GM23338 (cell line): ENCODE data around the gene CASQ2. TPM values are rescaled to one million over a fixed set of nuclear protein-coding genes. Genes with fewer than 3 reads are reported as not detected.
A peak's percentile ranks its signal among the peaks of the same experiment; 100 is the strongest.

Experiments
- ATAC-seq: fragments of 200-7000 bp; cut with Tn5 transposase; 3 replicates; pipeline ENCODE4 v1.9.1; 2020
- DNase-seq: peaks from one replicate; pipeline ENCODE4 v3.0.0-alpha.2; 2015; ENCODE audit warnings: low spot score
- H2AFZ ChIP-seq: fragments of 200-600 bp; sonication (generic); 2 replicates; pipeline ENCODE4 v1.8.0; 2016; ENCODE audit warnings: antibody characterized with exemption, mild to moderate bottlenecking, moderate library complexity
- H3F3A ChIP-seq: fragments of 200-600 bp; sonication (generic); replicated peaks from 2 replicates; pipeline ENCODE4 v1.8.0; 2017; ENCODE audit warnings: antibody characterized with exemption, mixed run types, low read depth
- H3K27ac ChIP-seq: fragments of 200-600 bp; sonication (generic); 2 replicates; pipeline ENCODE4 v1.6.1; 2016; ENCODE audit warnings: low read depth
- H3K27me3 ChIP-seq: fragments of 200-600 bp; sonication (generic); 2 replicates; pipeline ENCODE4 v1.8.0; 2016; ENCODE audit warnings: mild to moderate bottlenecking, mixed run types, moderate library complexity; ENCODE audit not compliant: insufficient read depth
- H3K36me3 ChIP-seq: fragments of 200-600 bp; sonication (generic); 2 replicates; pipeline ENCODE4 v1.8.0; 2016; ENCODE audit warnings: mild to moderate bottlenecking; ENCODE audit not compliant: insufficient read depth
- H3K4me1 ChIP-seq: fragments of 200-600 bp; sonication (generic); 2 replicates; pipeline ENCODE4 v1.8.0; 2016; ENCODE audit warnings: mild to moderate bottlenecking, moderate library complexity; ENCODE audit not compliant: insufficient read depth
- H3K4me2 ChIP-seq: fragments of 200-600 bp; sonication (generic); 2 replicates; pipeline ENCODE4 v1.7.1; 2017; ENCODE audit warnings: mixed run types
- H3K4me3 ChIP-seq: fragments of 200-600 bp; sonication (generic); 2 replicates; pipeline ENCODE4 v1.6.1; 2016; ENCODE audit warnings: mixed run types
- H3K79me2 ChIP-seq: fragments of 200-600 bp; sonication (generic); replicated peaks from 2 replicates; pipeline ENCODE4 v1.8.0; 2017; ENCODE audit warnings: mild to moderate bottlenecking; ENCODE audit not compliant: insufficient read depth
- H3K9me2 ChIP-seq: fragments of 200-600 bp; sonication (generic); 2 replicates; pipeline ENCODE4 v1.8.0; 2017; ENCODE audit not compliant: insufficient read depth
- H4K20me1 ChIP-seq: fragments of 200-600 bp; sonication (generic); replicated peaks from 2 replicates; pipeline ENCODE4 v1.8.0; 2017; ENCODE audit warnings: mild to moderate bottlenecking; ENCODE audit not compliant: insufficient read depth
- H3K27ac Mint-ChIP-seq: 2 replicates; pipeline ENCODE4 v1.8.0; 2020; ENCODE audit warnings: inconsistent platforms, mild to moderate bottlenecking, moderate library complexity, mixed read lengths
- H3K27me3 Mint-ChIP-seq: 3 replicates; pipeline ENCODE4 v1.8.0; 2022; ENCODE audit warnings: low read depth, mild to moderate bottlenecking, moderate library complexity, mixed read lengths, inconsistent platforms; ENCODE audit not compliant: insufficient read depth, poor library complexity
- H3K36me3 Mint-ChIP-seq: 3 replicates; pipeline ENCODE4 v1.8.0; 2021; ENCODE audit warnings: low read depth, mild to moderate bottlenecking, inconsistent platforms, moderate library complexity, mixed read lengths
- H3K4me1 Mint-ChIP-seq: 3 replicates; pipeline ENCODE4 v1.8.0; 2020; ENCODE audit warnings: mild to moderate bottlenecking, inconsistent platforms, mixed read lengths
- H3K4me3 Mint-ChIP-seq: 3 replicates; pipeline ENCODE4 v1.8.0; 2021; ENCODE audit warnings: moderate library complexity, mild to moderate bottlenecking, inconsistent platforms, mixed read lengths
- H3K9me3 Mint-ChIP-seq: 3 replicates; pipeline ENCODE4 v1.8.0; 2020; ENCODE audit warnings: moderate library complexity, mild to moderate bottlenecking, inconsistent platforms, mixed read lengths
- ETS1 ChIP-seq: IDR thresholded peaks from 2 replicates; pipeline ENCODE4 v1.6.1; 2016; ENCODE audit warnings: antibody characterized with exemption
- EZH2phosphoT487 ChIP-seq: fragments of 200-600 bp; sonication (generic); IDR thresholded peaks from one replicate; pipeline ENCODE4 v1.8.1; 2018; ENCODE audit warnings: antibody characterized with exemption; ENCODE audit not compliant: unreplicated experiment
- JUNB ChIP-seq: IDR thresholded peaks from one replicate; pipeline ENCODE4 v1.6.1; 2016; ENCODE audit warnings: antibody characterized with exemption; ENCODE audit not compliant: unreplicated experiment
- NANOG ChIP-seq: IDR thresholded peaks from 2 replicates; pipeline ENCODE4 v1.6.1; 2016; ENCODE audit warnings: antibody characterized with exemption, borderline replicate concordance
- ZNF331 ChIP-seq: fragments of 250-450 bp; sonication (Bioruptor Pico); IDR thresholded peaks from 2 replicates; pipeline ENCODE4 v1.5.0; 2020; ENCODE audit warnings: low read depth, mild to moderate bottlenecking, moderate library complexity
- polyA plus RNA-seq: library from polyadenylated mRNA; unstranded; fragments of >200 nt; fragmentation: Nextera tagmentation; extraction: Ambion mirVana; gene quantifications from 2 replicates; pipeline ENCODE4 v1.2.1, GENCODE V29; 2016
- total RNA-seq: library from RNA; depleted of rRNA; stranded (reverse); fragments of >200 nt; shearing (Covaris generic); gene quantifications from 2 replicates; pipeline ENCODE4 v1.2.3, GENCODE V29; 2014
- TF ChIP-seq, protein P1 (sequence below), 2 experiments: fragments of 200-600 bp in 1 of 2; sonication (generic) in 1 of 2; conservative IDR thresholded peaks; 2 replicates each; pipeline versions ENCODE4 v1.5.1 to v1.6.1; 2016 to 2017; ENCODE audit warnings: antibody characterized with exemption in 2 of 2, low read depth in 2 of 2, mild to moderate bottlenecking in 2 of 2, moderate library complexity in 1 of 2
- TF ChIP-seq, protein P2 (sequence below): IDR thresholded peaks from one replicate; pipeline ENCODE4 v1.6.1; 2018; ENCODE audit warnings: antibody characterized with exemption; ENCODE audit not compliant: unreplicated experiment

CASQ2 gene
- total and polyA plus RNA-seq, 2 experiments from 2014 or later = not detected

DNA sequence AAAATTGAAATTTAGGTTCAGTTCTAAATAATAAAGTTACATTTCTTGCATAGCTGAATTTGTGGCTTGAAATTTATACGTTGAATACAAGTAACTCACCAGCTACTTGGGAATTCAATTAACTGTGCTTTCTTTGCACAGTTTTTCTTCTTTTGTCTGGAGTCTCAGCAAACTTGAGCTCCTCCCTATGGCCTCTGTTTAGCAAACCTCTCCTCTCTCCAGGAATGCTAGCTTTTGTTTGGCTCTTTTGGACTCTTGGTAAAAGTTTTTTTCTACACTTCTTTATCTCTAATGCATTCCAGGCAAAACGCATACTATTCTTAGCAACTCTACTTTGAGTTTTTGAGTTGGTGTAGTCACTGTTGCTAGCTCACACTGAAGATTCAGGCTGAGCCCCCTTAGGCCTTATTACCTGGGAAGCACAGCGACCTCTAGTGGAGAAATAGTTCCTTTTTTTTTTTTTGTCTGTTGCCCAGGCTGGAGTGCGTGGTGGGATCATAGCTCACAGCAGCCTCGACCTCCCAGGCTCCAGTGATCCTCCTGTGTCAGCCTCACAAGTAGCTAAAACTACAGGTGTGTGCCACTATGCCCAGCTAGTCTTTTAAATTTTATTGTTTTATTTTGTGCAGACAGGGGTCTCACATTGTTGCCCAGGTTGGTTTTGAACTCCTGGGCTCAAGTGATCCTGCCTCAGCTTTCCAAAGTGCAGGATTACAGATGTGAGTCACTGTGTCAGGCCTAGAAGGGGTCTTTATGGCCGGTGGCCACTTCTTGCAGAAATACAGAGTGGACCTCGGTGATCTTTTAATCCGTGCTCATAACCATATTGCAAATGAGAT lies 61.7 kb downstream of the CASQ2 start:
- H3K4me3 ChIP-seq = no peak overlapping the region
- Mint-ChIP-seq H3K27ac (no peak overlapping the region), H3K4me3 (no peak overlapping the region), H3K27me3 (no peaks in the 10 kb centered on the region), H3K36me3 (no peaks in the 10 kb centered on the region), H3K4me1 (peaks cover 2% of the 10 kb centered on the region; the same call in 2 of the 3 replicates), H3K9me3 (no peaks in the 10 kb centered on the region; the same call in 2 of the 3 replicates)
- DNase-seq = peak; percentile 87
- ATAC-seq = peak; percentile 96
- H3F3A ChIP-seq = no peaks in the 10 kb centered on the region
- no peaks in the 10 kb centered on the region for H4K20me1 ChIP-seq
- no peaks in the 10 kb centered on the region for H3K36me3 ChIP-seq
- peak overlapping the region; percentile 86 for H2AFZ ChIP-seq
- H3K79me2 ChIP-seq = no peaks in the 10 kb centered on the region
- no peak overlapping the region for H3K27ac ChIP-seq
- no peaks in the 10 kb centered on the region for H3K4me1 ChIP-seq
- H3K27me3 ChIP-seq = no peaks in the 10 kb centered on the region
- H3K4me2 ChIP-seq = no peak overlapping the region
- H3K9me2 ChIP-seq = no peaks in the 10 kb centered on the region
- no peak for TF ChIP-seq ZNF331
- no peak for TF ChIP-seq NANOG
- TF ChIP-seq, protein P1, sequence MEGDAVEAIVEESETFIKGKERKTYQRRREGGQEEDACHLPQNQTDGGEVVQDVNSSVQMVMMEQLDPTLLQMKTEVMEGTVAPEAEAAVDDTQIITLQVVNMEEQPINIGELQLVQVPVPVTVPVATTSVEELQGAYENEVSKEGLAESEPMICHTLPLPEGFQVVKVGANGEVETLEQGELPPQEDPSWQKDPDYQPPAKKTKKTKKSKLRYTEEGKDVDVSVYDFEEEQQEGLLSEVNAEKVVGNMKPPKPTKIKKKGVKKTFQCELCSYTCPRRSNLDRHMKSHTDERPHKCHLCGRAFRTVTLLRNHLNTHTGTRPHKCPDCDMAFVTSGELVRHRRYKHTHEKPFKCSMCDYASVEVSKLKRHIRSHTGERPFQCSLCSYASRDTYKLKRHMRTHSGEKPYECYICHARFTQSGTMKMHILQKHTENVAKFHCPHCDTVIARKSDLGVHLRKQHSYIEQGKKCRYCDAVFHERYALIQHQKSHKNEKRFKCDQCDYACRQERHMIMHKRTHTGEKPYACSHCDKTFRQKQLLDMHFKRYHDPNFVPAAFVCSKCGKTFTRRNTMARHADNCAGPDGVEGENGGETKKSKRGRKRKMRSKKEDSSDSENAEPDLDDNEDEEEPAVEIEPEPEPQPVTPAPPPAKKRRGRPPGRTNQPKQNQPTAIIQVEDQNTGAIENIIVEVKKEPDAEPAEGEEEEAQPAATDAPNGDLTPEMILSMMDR (conservative IDR thresholded peaks at IDR 0.05; ENCODE audit: low read depth in 2 of 2) = peak; percentile 73 to 81
- no peak for TF ChIP-seq EZH2phosphoT487

DNA sequence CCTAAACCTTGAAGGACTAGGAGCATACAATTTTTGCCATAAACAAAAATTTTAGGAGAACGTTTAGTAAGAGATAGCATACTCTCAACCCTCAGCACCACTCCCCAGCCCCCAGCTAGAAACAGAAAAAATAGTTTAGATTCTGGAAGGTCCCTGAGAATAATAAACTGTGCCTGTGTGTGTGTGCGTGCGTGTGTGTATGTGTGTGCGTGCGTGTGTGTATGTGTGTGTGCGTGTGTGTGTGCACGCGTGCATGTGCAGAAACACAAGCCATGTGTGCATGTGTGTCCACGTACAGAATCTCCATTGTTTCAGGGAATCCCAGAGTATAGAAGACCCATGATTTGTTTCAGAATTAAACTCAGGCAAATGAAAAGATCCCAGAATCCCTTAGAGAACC lies 62.6 kb downstream of the CASQ2 start:
- no peaks in the 10 kb centered on the region for H3K27me3 ChIP-seq
- no peaks in the 10 kb centered on the region for H3K4me1 ChIP-seq
- H3K27me3 Mint-ChIP-seq = no peaks in the 10 kb centered on the region
- no peak overlapping the region; the same call in 1 of the 2 replicates for H2AFZ ChIP-seq
- ATAC-seq (no peak), DNase-seq (no peak)
- H3K27ac Mint-ChIP-seq = no peak overlapping the region
- no peaks in the 10 kb centered on the region for H3F3A ChIP-seq
- peaks cover 2% of the 10 kb centered on the region; the same call in 2 of the 3 replicates for H3K4me1 Mint-ChIP-seq
- H3K27ac ChIP-seq = no peak overlapping the region
- H3K4me3 ChIP-seq = no peak overlapping the region
- no peaks in the 10 kb centered on the region for H3K9me2 ChIP-seq
- no peaks in the 10 kb centered on the region for H3K36me3 ChIP-seq
- no peaks in the 10 kb centered on the region for H3K79me2 ChIP-seq
- no peaks in the 10 kb centered on the region for H4K20me1 ChIP-seq
- no peak overlapping the region for H3K4me2 ChIP-seq
- H3K9me3 Mint-ChIP-seq = no peaks in the 10 kb centered on the region; the same call in 2 of the 3 replicates
- no peak overlapping the region for H3K4me3 Mint-ChIP-seq
- H3K36me3 Mint-ChIP-seq = no peaks in the 10 kb centered on the region
- TF ChIP-seq JUNB = no peak
- TF ChIP-seq, protein P2, sequence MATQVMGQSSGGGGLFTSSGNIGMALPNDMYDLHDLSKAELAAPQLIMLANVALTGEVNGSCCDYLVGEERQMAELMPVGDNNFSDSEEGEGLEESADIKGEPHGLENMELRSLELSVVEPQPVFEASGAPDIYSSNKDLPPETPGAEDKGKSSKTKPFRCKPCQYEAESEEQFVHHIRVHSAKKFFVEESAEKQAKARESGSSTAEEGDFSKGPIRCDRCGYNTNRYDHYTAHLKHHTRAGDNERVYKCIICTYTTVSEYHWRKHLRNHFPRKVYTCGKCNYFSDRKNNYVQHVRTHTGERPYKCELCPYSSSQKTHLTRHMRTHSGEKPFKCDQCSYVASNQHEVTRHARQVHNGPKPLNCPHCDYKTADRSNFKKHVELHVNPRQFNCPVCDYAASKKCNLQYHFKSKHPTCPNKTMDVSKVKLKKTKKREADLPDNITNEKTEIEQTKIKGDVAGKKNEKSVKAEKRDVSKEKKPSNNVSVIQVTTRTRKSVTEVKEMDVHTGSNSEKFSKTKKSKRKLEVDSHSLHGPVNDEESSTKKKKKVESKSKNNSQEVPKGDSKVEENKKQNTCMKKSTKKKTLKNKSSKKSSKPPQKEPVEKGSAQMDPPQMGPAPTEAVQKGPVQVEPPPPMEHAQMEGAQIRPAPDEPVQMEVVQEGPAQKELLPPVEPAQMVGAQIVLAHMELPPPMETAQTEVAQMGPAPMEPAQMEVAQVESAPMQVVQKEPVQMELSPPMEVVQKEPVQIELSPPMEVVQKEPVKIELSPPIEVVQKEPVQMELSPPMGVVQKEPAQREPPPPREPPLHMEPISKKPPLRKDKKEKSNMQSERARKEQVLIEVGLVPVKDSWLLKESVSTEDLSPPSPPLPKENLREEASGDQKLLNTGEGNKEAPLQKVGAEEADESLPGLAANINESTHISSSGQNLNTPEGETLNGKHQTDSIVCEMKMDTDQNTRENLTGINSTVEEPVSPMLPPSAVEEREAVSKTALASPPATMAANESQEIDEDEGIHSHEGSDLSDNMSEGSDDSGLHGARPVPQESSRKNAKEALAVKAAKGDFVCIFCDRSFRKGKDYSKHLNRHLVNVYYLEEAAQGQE = no peak
- no peak for TF ChIP-seq ETS1
- TF ChIP-seq NANOG = no peak
- TF ChIP-seq, protein P1 (conservative IDR thresholded peaks at IDR 0.05; ENCODE audit: low read depth in 2 of 2) = no peak
